Omental fat pad (tissue), 4 donors: ENCODE data around the gene SYNDIG1. TPM values are rescaled to one million over a fixed set of nuclear protein-coding genes. Genes with fewer than 3 reads are reported as not detected.

Experiments
- ATAC-seq: fragments of 150-250 bp; one replicate; pipeline ENCODE4 v1.9.1; 2016; ENCODE audit warnings: mild to moderate bottlenecking, moderate library complexity; ENCODE audit not compliant: low FRiP score
- DNase-seq: peaks from one replicate; pipeline ENCODE4 v3.0.0-alpha.2; 2019; ENCODE audit warnings: low spot score
- CTCF ChIP-seq, 3 donors: fragments of 450-650 bp; IDR thresholded peaks; one replicate each; pipeline ENCODE4 v1.5.1; 2016 to 2017; ENCODE audit warnings: antibody characterized with exemption in 3 of 3, mild to moderate bottlenecking in 3 of 3, moderate library complexity in 2 of 3
- total RNA-seq, 4 donors: library from RNA; depleted of rRNA; stranded (reverse); fragments of >200 nt; gene quantifications; one replicate each; pipeline ENCODE4 v1.1.0, GENCODE V29; 2016

SYNDIG1 gene
- total RNA-seq, 4 donors from 2014 or later, result 0.19 to 0.24 TPM; not detected in 2

- ATAC-seq (no peak), DNase-seq (no peak)
- no peak for TF ChIP-seq CTCF (IDR thresholded peaks at IDR 0.05)
Observed at GRCh38 chr20:24697411-24697810, 228.0 kb downstream of the SYNDIG1 start.

GRCh38 chr20:24698189-24698588, 228.8 kb downstream of the SYNDIG1 start:
- TF ChIP-seq CTCF (IDR thresholded peaks at IDR 0.05), result no peak
- ATAC-seq (no peak), DNase-seq (no peak)

GRCh38 chr20:24698706-24699206, 229.3 kb downstream of the SYNDIG1 start:
- DNase-seq (no peak), ATAC-seq (no peak)
- no peak for TF ChIP-seq CTCF (IDR thresholded peaks at IDR 0.05)

GRCh38 chr20:24699321-24700165, 230.1 kb downstream of the SYNDIG1 start:
- TF ChIP-seq CTCF (IDR thresholded peaks at IDR 0.05), result no peak
- DNase-seq, result no peak
- ATAC-seq, result no peak

- TF ChIP-seq CTCF (IDR thresholded peaks at IDR 0.05), result no peak
- no peak for ATAC-seq
Observed at GRCh38 chr20:24700166-24700860, 230.9 kb downstream of the SYNDIG1 start.

GRCh38 chr20:24701027-24701426, 231.6 kb downstream of the SYNDIG1 start:
- no peak for DNase-seq
- no peak for ATAC-seq
- TF ChIP-seq CTCF (IDR thresholded peaks at IDR 0.05), result no peak

More at GRCh38 chr20:24700166-24700860, 230.9 kb downstream of the SYNDIG1 start:
- DNase-seq, result no peak
